ENCODE measurements around the gene TFR2.

Gene TFR2

GRCh38 chr7:100612730-100613390, 28.5 kb downstream of the TFR2 start:
- DNase-seq (ENCODE audit: low read depth), result no peak

GRCh38 chr7:100611983-100612729, 29.2 kb downstream of the TFR2 start, which contains the start of gene MOSPD3:
Gene MOSPD3, plus strand, starts transcription at chr7:100612540. Its CDS starts 252 bp downstream, at chr7:100612792.
- DNase-seq (ENCODE audit: low read depth), result peak; percentile 94

- DNase-seq (ENCODE audit: low read depth), result no peak
Observed at GRCh38 chr7:100609958-100610357, 31.4 kb downstream of the TFR2 start.

GRCh38 chr7:100607111-100607510, 34.2 kb downstream of the TFR2 start:
- no peak for DNase-seq (ENCODE audit: low read depth)

- no peak for DNase-seq (ENCODE audit: low read depth)
Observed at GRCh38 chr7:100606313-100606712, 35.0 kb downstream of the TFR2 start.

GRCh38 chr7:100604976-100605911, 36.1 kb downstream of the TFR2 start:
- DNase-seq (ENCODE audit: low read depth), result no peak

- peak; percentile 56 for DNase-seq (ENCODE audit: low read depth)
Observed at GRCh38 chr7:100604028-100604975, 37.0 kb downstream of the TFR2 start.

GRCh38 chr7:100603726-100604027, 37.7 kb downstream of the TFR2 start:
- no peak for DNase-seq (ENCODE audit: low read depth)

- no peak for DNase-seq (ENCODE audit: low read depth)
Observed at GRCh38 chr7:100602889-100603725, 38.2 kb downstream of the TFR2 start.

- no peak for DNase-seq (ENCODE audit: low read depth)
Observed at GRCh38 chr7:100600730-100601038, 40.7 kb downstream of the TFR2 start.

GRCh38 chr7:100599911-100600729, 41.2 kb downstream of the TFR2 start:
- no peak for DNase-seq (ENCODE audit: low read depth)

GRCh38 chr7:100598425-100598824, 42.9 kb downstream of the TFR2 start:
- no peak for DNase-seq (ENCODE audit: low read depth)

GRCh38 chr7:100595188-100595587, 46.2 kb downstream of the TFR2 start:
- no peak for DNase-seq (ENCODE audit: low read depth)

- DNase-seq (ENCODE audit: low read depth), result no peak
Observed at GRCh38 chr7:100591596-100591995, 49.8 kb downstream of the TFR2 start.

- no peak for DNase-seq (ENCODE audit: low read depth)
Observed at GRCh38 chr7:100590077-100590737, 51.1 kb downstream of the TFR2 start.

GRCh38 chr7:100589341-100589947, 51.9 kb downstream of the TFR2 start:
- DNase-seq (ENCODE audit: low read depth), result no peak

GRCh38 chr7:100588438-100588837, 52.9 kb downstream of the TFR2 start:
- DNase-seq (ENCODE audit: low read depth), result no peak

- peak; percentile 99 for DNase-seq (ENCODE audit: low read depth)
Observed at GRCh38 chr7:100586266-100587025, 54.9 kb downstream of the TFR2 start, which contains the start of gene FBXO24. Gene FBXO24, plus strand, starts transcription at chr7:100586328. Its CDS starts 298 bp downstream, at chr7:100586626.
